Aorta (tissue), 4 donors: ENCODE data around the gene GDI2. TPM values are rescaled to one million over a fixed set of nuclear protein-coding genes. Genes with fewer than 3 reads are reported as not detected.

Experiments used
- polyA plus RNA-seq, 2 donors: library from polyadenylated mRNA; stranded (reverse); fragments of 200-250 nt; gene quantifications; one replicate each; pipeline ENCODE4 v1.2.3, GENCODE V29; 2013
- total RNA-seq, 2 donors: library from RNA; stranded (reverse); fragmentation: NEBNext Ultra II Directional; extraction: Animal tissue kit (Norgen Biotek cat#: 25700); gene quantifications; one replicate each; pipeline ENCODE4 v1.2.1, GENCODE V29; 2021
- donor health status: healthy with polysubstance abuse.
- donor health status: Bipolar disorder and iron deficiency.
- donor health status: DM: no; HTN: no; CAD: no.
- donor health status: DM: yes; HTN: yes; CAD: no.

GDI2 gene
- total and polyA plus RNA-seq, 4 donors: 116 to 161 (median 143) TPM

Other genes with a start within 250 kb of the GDI2 start
- gene ASB13, start 146.8 kb downstream of the GDI2 start, total RNA-seq: 10 to 100 TPM; 23.2 to 25.0 TPM
- gene ASB13, start 146.8 kb downstream of the GDI2 start, polyA plus RNA-seq: 10 to 100 TPM; 19.2 to 35.1 TPM
- 10 to 100 TPM; 68.2 to 72.6 TPM for gene TASOR2, start 128.6 kb downstream of the GDI2 start, total RNA-seq
- gene TASOR2, start 128.6 kb downstream of the GDI2 start, polyA plus RNA-seq: 10 to 100 TPM in 1 of 2 donors, 1 to 10 TPM in 1; 2.3 to 11.0 TPM
- 1 to 10 TPM; 4.6 to 8.8 TPM for gene ANKRD16, start 76.5 kb upstream of the GDI2 start, total RNA-seq
- gene ANKRD16, start 76.5 kb upstream of the GDI2 start, polyA plus RNA-seq: 1 to 10 TPM; 6.1 to 6.7 TPM
- gene FBH1, start 76.8 kb upstream of the GDI2 start, total RNA-seq: 100 to 1,000 TPM; 108 to 110 TPM
- gene FBH1, start 76.8 kb upstream of the GDI2 start, polyA plus RNA-seq: 100 to 1,000 TPM in 1 of 2 donors, 10 to 100 TPM in 1; 36.9 to 101 TPM
- 10 to 100 TPM; 19.0 to 21.2 TPM for gene IL15RA, start 164.1 kb upstream of the GDI2 start, total RNA-seq
- 10 to 100 TPM in 1 of 2 donors, 1 to 10 TPM in 1; 6.0 to 23.9 TPM for gene IL15RA, start 164.1 kb upstream of the GDI2 start, polyA plus RNA-seq
- gene IL2RA, start 248.9 kb upstream of the GDI2 start, total RNA-seq: 1 to 10 TPM; 2.4 to 4.2 TPM
- gene IL2RA, start 248.9 kb upstream of the GDI2 start, polyA plus RNA-seq: 1 to 10 TPM in 1 of 2 donors, under 1 TPM in 1; 0.33 to 4.1 TPM